Ammon's horn (tissue), 1 donor: Measurements from ENCODE around the gene MED4.

ENCODE experiments used
- DNase-seq: peaks from one replicate; pipeline ENCODE4 v3.0.0-alpha.2; 2016; ENCODE audit warnings: low spot score

MED4 gene

DNA sequence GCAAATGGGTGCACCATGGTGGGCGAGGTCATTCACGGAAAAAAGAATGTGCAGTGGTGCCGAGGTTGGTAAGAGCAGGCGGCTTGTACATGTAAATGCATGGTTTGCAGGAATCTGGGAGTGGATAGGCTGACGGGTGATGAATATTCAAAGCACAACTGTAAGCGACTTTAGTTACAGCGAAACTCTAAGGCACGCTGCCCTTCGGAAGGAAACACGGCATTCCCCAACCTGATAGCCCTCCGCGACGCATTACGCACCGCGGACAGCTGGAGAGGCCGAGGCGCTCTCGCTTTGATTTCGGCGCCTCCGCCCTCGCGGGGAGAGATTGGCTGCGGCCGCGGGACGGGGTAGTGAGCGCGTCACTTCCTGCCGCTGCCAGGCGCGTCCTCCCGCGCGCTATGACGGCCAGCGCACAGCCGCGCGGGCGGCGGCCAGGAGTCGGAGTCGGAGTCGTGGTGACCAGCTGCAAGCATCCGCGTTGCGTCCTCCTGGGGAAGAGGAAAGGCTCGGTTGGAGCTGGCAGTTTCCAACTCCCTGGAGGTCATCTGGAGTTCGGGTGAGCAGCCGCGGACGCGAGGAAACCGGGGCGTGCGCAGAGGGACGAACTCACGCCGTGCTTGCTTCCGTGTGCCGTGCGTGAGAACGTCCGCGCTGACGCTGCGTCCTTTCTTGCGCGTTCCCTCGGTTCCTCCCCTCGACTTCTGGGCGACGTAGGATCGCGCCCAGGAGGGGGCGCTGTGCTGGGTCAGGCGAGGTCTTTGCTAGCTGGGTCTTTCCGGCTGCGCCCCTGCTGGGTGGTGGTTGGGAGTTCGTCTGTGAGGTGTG is 57.3 kb downstream of the MED4 start, which contains the start of gene NUDT15:
Gene NUDT15, plus strand, starts transcription at position 381 of the 828 bp plus-strand sequence. Its CDS starts 21 bp downstream, at position 402.
- DNase-seq = peak; percentile 99

DNA sequence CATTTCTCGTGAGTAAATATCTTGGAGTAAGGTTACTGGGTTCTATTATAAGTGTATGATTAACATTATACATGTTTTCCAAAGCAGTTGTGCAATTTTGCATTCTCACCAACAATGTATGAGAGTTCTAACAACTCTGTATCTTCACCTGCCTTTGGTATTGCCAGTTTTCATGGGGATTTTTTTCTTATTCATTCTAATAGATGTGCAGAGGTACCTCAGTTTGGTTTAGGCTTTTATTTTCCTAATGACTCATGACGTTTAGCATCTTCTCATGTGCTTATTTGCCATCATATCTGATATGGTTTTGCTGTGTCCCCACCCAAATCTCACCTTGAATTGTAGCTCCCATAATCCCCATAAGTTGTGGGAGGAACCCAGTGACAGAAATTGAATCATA is 65.0 kb downstream of the MED4 start:
- no peak for DNase-seq

DNA sequence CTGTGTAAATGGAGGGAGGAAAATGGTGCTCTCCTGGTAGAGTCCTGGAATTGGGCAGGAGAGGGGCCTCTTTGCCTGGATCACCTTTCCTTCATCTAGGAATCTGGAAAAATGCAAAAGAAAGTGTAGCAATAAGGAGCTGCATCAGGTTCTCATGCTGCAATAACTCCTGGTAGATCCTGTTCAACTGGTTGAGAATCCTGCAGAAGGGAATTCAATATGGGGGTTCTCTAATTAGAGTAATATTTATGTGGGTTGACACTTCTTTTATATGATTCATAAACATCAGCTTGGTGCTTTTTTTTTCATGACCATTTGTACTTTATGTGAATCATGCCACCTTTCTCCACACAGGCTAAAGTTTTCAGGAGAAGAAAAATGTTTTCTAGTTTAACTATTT is 66.8 kb downstream of the MED4 start:
- DNase-seq = no peak
